ENCODE results near the gene DNAH17. TPM values are rescaled to one million over a fixed set of nuclear protein-coding genes. Genes with fewer than 3 reads are reported as not detected.

DNAH17 gene
- total RNA-seq, 2 donors from 2014 or later: 0.87 to 6.9 TPM

GRCh38 chr17:78391843-78392242 is 185.4 kb downstream of the DNAH17 start:
- 66% methylated on average over 4 of the region's 4 CpGs for WGBS
- no peak for TF ChIP-seq CTCF (IDR thresholded peaks at IDR 0.05)
- Histone ChIP-seq H3K36me3 (no peaks in the 10 kb centered on the region), H3K27ac (no peak overlapping the region), H3K27me3 (replicated peaks; ENCODE audit: insufficient read depth) (no peaks in the 10 kb centered on the region), H3K9me3 (no peaks in the 10 kb centered on the region), H3K4me1 (replicated peaks) (peaks cover under 1% of the 10 kb centered on the region), H3K4me3 (no peak overlapping the region)
- intact Hi-C loops (cut with DNase I): no loop called here
- DNase-seq (ENCODE audit: low spot score): no peak

- TF ChIP-seq POLR2AphosphoS5 (IDR thresholded peaks at IDR 0.05) (no peak), CTCF (IDR thresholded peaks at IDR 0.05) (no peak), POLR2A (IDR thresholded peaks at IDR 0.05) (no peak)
- Histone ChIP-seq H3K27ac (no peak overlapping the region), H3K9me3 (no peaks in the 10 kb centered on the region), H3K4me3 (no peak overlapping the region), H3K27me3 (replicated peaks; ENCODE audit: insufficient read depth) (no peaks in the 10 kb centered on the region), H3K36me3 (no peaks in the 10 kb centered on the region), H3K4me1 (replicated peaks) (no peaks in the 10 kb centered on the region)
- intact Hi-C loops (cut with DNase I): no loop called here
- no peak for DNase-seq (ENCODE audit: low spot score)
- WGBS: 96% methylated on average over 11 of the region's 11 CpGs
These were observed 186.2 kb downstream of the DNAH17 start for GRCh38 chr17:78391051-78391431.

DNA sequence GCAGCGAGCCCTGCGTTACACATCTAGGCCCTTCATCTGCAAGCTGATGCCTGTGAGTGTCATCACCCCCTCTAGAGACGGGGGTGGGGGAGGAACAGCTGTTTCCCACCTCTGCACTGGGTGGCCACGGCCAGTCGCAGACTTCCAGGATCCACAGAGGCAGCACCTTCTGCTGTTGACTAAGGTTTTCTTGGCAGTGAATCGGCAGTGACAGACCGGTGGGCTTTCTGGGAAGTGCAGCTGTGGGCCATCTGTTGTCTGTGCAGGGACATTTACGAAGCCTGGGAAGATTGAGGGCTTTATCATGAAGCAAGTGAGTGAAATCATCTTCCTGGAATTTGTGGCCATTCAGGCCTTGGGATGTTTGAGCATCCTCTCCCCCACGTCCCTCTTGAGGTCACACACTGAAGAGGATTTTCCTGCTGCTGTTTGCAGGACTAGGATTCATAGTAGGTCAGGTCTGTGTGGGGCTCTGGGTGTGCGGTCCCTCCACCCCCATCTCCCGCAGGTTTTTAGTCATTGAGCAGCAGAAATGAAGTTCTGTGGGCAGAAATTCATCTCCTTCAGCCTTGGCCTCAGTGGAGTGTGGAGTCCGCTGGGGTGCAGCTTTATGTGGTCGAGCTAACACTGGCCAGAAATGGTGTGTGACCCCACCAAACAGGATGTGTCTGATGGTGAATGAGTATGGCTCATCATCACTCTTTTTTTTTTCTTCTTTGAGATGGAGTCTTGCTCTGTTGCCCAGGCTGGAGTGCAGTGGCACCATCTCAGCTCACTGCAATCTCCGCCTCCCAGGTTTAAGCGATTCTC is 186.8 kb downstream of the DNAH17 start:
- Histone ChIP-seq H3K4me3 (no peak overlapping the region), H3K27me3 (replicated peaks; ENCODE audit: insufficient read depth) (no peaks in the 10 kb centered on the region), H3K36me3 (no peaks in the 10 kb centered on the region), H3K9me3 (no peaks in the 10 kb centered on the region), H3K4me1 (replicated peaks) (peaks cover 4% of the 10 kb centered on the region), H3K27ac (no peak overlapping the region)
- 76% methylated on average over 15 of the region's 15 CpGs for WGBS
- TF ChIP-seq POLR2AphosphoS5 (IDR thresholded peaks at IDR 0.05): no peak
- intact Hi-C loops (cut with DNase I): no loop called here
- DNase-seq (ENCODE audit: low spot score): no peak

DNA sequence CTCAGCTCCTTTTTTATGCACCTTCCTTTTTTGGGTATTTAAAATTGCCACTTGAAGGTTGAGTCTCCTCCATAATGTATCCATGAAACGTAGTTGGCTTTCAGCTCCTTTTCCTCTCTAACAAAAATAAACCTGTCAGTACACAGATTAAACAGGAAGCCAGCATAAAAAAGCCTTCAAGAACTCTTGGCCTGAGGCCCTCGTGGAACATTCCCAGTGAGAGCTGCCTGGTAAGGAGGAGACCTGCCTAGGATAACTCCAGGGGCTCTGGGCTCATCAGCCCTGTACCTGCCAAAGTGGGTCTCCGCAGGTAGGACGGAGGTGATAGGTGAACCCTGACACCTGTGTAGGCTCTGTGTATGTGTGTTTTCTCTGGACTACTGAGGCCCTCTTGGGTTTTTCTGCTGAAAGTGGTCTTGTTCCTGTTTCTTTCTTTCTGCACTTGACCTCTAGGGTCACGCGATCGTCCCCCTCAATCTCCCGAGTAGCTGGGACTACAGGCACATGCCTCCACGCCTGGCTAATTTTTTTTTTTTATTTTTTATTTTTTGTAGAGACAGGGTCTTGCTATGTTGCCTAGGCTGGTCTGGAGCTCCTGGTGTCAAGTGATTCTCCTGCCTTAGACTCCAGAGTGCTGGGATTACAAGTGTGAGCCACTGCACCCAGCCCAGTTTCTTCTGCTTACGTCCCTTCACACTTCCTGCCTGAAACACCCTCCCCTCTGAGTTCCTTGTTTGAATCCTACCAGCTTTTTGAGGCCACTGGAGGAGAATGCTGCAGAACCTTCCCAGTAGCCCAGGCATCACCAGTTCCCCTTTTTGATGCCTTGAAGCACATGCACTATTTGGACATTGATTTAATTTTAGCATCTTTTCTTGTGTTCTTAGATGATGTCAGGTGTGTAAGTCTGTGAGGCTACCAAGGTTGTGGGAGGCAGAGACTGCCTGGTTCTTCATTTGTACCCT is 188.9 kb downstream of the DNAH17 start:
- Histone ChIP-seq H3K9me3 (no peaks in the 10 kb centered on the region), H3K4me3 (no peak overlapping the region), H3K36me3 (no peaks in the 10 kb centered on the region), H3K27ac (peak overlapping the region; percentile 67 to 70), H3K4me1 (replicated peaks) (peaks cover 11% of the 10 kb centered on the region), H3K27me3 (replicated peaks; ENCODE audit: insufficient read depth) (no peaks in the 10 kb centered on the region)
- TF ChIP-seq POLR2A (IDR thresholded peaks at IDR 0.05) (no peak), POLR2AphosphoS5 (IDR thresholded peaks at IDR 0.05) (peak; percentile 85)
- 30% methylated on average over 10 of the region's 10 CpGs for WGBS
- intact Hi-C loops (cut with DNase I): no loop called here
- DNase-seq (ENCODE audit: low spot score): peak; percentile 78

DNA sequence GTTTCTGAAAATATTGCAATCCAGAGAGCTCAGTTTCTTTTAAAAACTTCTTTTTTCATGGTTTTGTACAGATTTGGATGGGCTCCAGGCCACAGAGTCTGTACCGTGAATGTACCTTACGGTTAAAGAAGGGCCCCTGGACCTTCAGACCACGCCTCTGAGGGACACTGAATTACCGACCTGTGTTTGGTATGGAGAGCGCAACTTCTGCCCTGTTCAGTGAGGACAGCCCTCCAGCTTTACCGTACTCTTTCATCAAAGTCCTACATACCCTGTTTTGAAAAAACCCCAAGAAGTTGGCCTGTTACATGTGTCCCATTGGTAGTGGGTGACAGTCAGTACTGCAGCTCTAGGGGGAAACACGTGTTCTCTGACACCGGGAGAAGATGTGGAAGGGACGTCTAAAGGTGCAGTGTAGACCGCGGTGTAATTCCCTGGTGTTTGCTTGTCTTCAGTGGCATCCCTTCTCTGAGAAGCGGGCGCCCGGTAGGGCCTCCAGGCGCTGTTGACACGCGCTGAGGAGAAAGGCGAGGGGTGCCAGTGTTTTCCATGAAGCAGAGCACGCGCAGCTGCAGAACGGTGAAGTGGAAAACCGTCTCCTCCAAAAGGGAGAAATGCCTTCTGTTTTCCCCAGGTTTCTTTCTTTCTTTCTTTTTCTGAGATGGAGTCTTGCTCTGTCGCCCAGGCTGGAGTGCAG is 192.6 kb downstream of the DNAH17 start:
- 75% methylated on average over 23 of the region's 23 CpGs for WGBS
- Histone ChIP-seq H3K4me3 (no peak overlapping the region), H3K27ac (peak overlapping the region; percentile 58 to 70), H3K27me3 (replicated peaks; ENCODE audit: insufficient read depth) (no peaks in the 10 kb centered on the region), H3K4me1 (replicated peaks) (peaks cover 16% of the 10 kb centered on the region), H3K36me3 (no peaks in the 10 kb centered on the region), H3K9me3 (no peaks in the 10 kb centered on the region)
- TF ChIP-seq POLR2A (IDR thresholded peaks at IDR 0.05) (no peak), POLR2AphosphoS5 (IDR thresholded peaks at IDR 0.05) (no peak), CTCF (IDR thresholded peaks at IDR 0.05) (no peak)
- intact Hi-C loops (cut with DNase I): no loop called here
- DNase-seq (ENCODE audit: low spot score): no peak
